Measurements from ENCODE around the gene PSRC1. TPM values are rescaled to one million over a fixed set of nuclear protein-coding genes. Genes with fewer than 3 reads are reported as not detected.
"Not testable (repeated sequence)": the region's sequence is repeated elsewhere in the genome, so short reads cannot be mapped to it uniquely, and the experiment has no call there.

PSRC1 gene
- 24.5 and 39.4 TPM in 2 replicates for total RNA-seq (2014; rRNA removed; shearing (Covaris generic))

DNA sequence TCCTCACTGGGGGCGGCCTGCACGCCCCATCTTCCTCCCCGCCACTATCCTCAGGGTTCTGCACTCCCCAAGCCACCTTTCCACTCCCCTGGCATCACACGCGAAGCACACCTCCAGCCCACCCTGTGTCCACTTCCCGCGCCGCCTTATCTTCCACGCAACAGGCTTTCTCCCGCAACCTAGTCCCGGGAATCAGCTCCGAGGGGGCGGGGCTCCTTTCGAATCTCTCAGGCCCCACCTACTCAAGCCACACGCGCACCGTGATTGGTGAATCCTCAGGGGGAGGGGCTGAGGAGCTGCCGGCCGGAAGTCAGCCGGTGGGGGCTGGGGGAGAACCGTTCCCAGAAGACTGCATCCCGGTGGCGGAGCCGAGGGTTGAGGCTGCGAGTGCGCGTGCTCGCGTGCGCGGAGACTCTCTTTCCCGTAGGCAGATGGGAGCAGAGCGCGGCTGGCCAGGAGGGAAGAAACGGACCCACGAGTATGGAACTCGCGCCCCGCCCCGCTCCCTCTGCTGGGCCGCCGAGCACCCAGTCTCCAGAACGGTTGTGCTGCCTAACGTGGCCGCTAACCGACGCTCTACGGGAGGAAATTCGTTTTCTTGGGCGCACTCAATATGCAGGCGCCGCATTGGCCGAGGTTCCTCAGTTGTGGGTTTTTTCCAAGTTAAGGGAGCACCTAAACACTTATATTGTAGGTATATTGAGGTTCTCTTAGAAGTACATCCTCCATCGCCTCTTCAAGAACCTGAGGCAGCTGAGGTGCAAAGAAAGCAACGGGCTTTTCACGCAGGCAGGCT, at the start of gene PSRC1:
PSRC1 (minus strand) TSS at position 194 of the 796 bp plus-strand sequence.
- peak; percentile 94 for DNase-seq (ENCODE audit: low spot score)

DNA sequence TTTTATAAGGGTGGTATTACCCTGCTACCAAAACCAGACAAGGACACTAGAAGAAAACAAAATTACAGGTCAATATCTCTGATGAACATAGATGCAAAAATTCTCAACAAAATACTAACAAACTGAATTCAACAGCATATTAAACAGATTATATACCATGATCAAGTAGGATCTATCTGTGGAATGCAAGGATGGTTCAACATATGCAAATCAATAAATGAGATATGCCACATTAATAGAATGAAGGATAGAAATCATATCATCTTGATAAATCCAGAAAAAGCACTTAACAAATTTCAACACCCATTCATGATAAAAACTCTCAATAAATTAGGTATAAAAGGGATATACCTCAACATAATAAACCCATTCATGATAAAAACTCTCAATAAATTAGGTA, 48.2 kb upstream of the PSRC1 start:
- no peak for DNase-seq (ENCODE audit: low spot score)

DNA sequence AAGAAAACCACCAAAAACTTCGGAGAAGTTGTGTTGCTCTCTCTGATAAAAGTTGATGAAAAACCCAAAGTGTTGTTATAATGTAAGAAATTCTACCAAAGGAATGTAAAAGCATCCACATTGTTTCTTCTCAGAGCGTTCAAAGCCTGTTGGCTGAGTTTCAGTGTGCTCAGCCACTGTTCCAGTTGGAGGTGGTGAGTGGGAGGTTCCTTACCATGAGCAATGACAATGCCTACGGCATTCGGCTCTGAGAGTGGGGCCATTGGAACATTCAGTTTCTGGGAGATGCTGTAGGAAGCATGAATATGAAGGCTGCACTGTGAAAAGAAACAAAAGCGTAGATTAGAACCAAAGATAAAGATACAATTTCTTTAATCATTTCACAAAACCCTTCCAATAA, 44.3 kb upstream of the PSRC1 start:
- no peak for DNase-seq (ENCODE audit: low spot score)

DNA sequence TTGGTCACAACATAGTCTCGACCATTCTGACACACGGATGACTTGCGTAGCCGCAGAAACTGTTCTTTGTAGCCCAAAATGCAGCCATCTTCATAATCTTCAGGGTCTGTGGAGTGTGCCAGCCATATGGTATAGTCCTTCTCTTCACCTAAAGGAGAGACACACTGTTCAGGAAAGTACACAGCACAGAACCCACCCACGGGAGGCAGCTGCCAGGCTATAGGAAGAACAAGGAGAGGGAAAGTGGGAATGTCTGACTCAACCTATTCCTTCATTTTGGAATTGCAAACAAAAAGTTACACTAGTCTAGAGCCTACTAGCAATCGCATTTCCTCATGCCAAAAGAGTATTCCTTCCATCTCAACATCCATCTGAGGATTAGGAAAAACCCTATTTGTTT, 40.0 kb upstream of the PSRC1 start:
- no peak for DNase-seq (ENCODE audit: low spot score)

DNA sequence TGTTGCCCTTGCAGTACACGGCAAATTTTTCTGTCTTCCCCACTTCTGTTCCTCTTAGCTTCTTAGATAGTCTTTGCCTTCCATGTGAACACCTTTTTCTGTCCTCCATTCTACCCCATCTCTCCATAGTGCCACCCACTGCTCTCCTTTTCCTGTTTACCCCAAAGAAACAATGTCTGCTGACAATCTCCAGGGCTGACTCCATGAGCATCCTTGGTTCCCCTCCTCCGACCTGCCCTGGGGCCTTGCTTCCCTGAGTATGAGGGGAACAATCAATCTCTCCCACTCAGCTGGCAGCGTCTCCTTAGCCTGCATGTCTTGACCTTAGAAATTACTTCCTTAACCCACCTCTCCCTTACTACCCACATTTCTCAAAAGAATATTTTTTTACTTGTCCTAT, 36.2 kb upstream of the PSRC1 start:
- no peak for DNase-seq (ENCODE audit: low spot score)

DNA sequence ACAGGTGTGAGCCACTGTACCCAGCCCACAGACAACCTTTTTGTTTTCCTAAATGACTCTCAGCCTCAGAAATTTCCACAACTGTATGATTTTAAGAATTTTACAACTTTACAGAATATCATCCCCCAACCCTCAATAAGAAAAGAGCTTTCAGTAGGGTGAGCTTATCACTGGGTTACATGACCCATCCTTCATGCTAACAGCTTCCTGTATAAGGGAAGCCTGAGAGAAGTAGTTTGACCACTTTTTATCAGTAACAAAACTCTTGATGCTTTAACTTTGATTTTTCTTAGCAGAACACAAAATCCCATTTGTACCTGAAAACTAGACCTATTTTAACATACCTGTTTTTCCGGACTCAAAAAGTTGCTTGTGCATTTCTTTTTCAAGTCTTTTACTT, 33.6 kb upstream of the PSRC1 start:
- no peak for DNase-seq (ENCODE audit: low spot score)

DNA sequence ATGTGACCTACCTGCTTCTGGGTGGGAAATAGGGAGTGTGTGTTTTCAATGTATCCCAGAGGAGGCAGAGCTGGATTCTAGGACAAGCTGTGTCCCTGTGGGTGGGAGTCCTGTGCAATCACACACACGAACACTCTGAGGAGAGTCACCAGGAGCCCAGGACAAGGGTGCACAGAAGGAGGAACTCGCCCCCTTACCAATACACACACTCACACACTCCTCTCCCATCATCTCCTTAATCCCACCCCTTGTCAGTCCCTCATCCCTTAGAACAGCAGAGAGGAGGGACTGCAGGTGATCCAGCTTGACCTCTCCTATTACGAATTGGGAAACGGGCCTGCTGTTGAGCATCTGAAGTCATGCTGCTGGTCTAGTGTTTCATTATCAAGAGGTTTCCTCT, 32.3 kb upstream of the PSRC1 start:
- DNase-seq (ENCODE audit: low spot score) = no peak

DNA sequence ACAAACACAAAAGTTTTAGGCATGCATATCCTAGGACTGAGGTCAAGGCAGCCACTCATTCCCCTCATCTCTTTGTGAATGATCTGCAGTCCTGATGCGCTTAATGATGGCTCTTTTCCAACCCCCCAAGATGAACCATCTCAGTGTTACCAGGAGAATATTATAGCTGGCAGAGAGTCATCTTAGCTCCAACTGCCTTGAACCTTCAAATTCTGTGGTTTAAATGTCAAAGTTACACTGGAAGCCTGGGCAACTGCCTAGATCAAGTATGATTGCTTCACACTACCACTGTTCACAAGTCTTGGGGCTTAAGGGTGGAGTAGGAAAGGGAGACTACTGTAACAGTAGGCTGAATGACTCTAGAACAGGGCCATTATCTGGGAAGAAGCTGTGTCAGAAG, 31.9 kb upstream of the PSRC1 start:
- DNase-seq (ENCODE audit: low spot score) = no peak

DNA sequence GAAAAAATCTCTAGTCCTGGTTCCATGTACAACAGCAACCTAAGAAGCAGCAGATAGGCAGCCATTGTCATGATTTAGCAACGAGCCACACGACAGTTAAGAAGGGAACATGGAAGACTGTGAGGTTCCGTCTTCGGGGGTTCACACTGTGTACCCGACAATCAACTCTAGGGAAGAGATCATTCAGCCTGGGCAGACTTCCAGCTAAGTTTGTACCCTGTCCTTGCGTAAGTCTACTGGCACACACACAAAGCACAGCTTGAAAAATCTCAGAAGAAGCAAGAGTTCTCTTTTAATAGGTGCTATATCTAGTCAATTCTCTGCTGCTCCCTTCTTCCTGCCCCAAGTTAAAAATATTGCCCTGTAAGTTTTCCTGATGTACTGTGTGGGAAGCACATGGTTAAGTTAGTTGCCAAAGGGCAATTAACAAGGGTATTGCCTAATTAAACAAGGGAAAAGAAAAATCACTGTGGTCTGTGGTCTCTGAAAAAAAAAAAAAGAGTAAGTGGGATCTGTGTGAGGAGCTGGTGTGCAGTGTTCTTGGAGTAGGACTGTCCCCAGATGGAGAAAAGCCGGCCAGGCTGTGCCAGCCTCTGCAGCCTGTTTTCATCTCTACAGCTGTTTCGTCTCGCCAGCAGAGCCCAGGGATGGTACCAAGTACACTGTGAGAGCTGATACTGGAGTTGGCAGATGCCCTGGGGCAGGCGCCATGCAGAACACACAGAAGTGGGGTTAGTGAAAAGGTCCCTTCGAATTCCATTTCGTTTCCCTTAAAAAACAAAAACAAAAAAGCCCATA, 30.2 kb upstream of the PSRC1 start:
- DNase-seq (ENCODE audit: low spot score) = no peak

DNA sequence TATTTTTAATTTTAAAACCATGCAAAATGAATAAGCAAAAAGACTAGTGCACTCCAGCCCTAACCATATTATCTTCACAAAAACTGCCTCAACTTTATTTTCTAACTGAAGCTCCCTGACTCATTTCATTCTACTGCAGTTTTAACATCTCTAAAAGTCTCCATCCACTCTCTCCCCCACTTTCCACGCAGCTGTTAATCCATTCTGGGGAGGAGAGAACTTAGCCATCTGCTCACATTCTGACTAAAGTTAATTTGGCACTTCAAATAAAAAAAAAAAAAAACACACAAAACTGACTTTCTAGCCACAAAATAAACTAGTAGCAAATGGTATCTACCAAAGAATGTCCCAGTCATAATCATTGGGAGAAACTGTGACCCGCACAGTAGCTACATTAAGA, 29.3 kb upstream of the PSRC1 start:
- DNase-seq (ENCODE audit: low spot score) = no peak

DNA sequence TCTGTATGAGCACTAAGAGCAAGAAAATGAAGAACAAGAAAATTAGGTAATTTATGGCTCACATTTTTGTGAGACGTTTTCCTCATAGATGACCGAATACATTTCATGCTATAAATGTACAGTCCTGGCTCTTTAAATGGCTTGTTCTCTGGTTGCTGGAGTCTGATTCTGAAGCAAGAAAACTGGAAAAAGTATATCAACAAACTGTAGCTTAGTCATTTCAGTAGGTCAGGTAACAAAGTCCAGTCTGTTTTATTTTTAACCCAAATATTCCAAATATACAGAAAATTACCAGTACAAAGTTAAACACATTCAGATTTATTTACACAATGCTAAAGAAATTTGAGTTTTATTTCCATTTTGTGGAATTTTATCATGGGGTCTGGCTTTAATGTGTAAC, 26.4 kb upstream of the PSRC1 start:
- no peak for DNase-seq (ENCODE audit: low spot score)

DNA sequence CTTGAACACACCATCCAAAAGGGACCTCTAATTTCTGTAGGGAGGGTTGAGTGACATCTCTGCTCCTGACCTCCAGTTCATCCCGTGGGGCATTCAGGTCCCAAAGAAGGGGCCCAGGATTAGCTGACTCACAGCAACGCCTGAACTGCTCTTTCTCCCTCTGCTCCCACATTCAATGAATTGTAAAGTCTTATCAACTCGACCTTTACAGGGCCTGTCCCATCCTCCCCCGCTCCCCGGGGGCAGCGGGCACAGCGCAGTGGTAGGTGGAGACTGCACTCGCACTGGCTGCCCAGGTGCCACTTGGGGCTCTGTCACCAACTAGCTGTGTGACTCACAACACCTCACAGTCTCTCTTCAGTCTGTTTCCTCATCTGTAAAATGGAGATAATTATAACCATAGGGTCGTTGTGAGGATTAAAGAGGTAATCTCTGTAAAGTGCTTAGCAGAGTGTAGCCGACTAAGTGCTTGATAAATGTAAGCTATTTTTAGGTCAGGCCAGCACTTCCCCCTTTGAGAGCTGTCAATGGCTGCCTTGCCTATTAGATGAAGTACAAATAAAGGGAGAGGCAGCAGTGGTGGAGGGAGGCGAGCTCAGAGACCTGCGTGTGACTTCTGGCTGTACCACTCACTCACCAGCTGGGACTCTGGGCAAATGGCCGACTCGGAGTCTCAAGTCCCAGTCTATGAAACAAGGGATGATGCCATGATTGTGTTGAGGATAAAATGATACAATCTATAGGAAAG, 24.5 kb upstream of the PSRC1 start:
- no peak for DNase-seq (ENCODE audit: low spot score)

DNA sequence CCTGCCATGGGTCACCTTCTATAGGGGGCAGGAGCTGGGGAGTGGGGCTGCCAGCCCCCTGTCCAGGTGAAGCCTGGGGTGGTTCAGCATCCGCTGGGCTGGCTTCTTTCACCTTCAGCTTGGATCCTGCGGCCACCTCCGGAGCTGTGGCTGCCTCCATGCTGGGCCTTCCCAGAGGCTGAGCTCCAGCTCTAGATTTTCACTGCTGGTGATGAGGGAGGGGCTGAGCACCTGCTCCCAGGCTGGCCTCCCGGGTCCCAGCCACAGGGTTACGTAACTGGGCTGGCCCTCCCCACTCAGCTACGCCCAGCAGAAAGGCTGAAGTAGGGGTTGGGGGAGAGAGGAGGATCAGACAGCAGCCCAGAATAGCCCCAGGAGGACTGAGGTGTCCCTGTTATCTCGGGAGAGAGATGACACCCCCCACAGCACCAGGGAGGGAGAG, 23.9 kb upstream of the PSRC1 start, which contains the start of gene MYBPHL:
MYBPHL (minus strand) TSS at position 180 of the 442 bp plus-strand sequence; CDS start at position 160, 20 bp downstream.
- DNase-seq (ENCODE audit: low spot score) = no peak

DNA sequence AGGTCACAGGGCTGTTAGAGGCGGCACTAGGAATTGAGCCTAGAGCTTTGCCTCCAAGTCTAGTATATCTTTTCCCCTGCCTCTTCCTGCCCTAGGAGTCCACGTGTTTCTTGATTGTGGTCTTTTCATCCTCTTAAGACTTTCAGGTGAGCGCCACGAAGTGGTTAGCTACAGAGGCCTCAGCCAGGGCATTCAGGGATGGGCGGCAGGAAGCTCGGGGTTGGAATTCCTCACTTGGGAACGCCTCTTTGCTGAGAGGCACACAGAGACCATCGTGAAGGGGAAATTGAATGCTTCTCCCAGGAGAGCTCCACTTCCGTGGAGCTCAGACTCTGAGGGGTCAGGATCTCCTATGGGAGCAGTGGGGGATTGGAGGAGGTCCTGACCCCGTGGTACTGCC, 23.0 kb upstream of the PSRC1 start:
- DNase-seq (ENCODE audit: low spot score) = not testable (repeated sequence)

DNA sequence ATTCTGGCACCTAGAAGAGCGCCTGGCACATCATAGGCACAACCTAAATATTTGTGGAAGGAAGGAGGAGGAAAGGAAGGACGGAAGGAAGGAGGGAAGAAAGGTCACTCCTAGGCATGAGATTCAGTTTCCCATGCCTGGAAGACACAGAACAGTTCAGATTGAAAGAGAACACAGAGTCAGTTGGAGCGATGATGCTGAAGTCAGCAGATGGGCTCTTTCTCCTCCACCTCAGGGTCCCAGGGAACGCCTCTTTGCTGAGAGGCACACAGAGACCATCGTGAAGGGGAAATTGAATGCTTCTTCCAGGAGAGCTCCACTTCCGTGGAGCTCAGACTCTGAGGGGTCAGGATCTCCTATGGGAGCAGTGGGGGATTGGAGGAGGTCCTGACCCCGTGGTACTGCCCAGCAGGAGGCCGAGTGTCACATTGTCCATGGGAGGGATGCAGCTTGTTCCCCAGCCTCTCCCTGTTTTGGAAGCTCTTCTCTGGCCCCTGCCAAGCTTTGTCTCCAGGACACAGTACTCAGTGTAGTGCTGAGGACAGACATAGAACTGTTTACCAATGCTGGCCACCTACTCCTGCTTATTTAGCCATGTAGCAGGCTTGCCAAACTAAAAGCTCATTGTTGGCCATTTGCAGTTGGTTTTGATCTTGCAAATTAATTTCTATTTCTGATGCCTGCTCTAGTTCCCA, 21.4 kb upstream of the PSRC1 start:
- no peak for DNase-seq (ENCODE audit: low spot score)

DNA sequence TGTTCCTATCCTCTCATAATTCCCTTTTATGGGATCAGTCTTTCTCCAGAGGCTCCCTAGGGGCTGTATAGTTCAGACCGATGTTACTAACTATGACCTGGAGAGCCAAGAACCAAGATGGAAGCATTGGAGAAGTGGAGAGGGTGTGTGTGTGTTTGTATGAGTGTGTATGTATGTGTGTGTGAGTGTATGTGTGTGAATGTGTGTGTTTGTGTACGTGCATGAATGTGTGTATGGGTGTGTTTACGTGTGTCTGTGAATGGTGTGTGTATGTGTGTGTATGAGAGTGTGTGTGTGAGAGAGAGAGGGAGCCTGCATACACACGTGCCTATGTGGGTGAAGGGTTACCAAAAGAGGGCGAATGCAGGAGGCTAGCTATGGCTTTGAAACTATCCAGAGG, 18.9 kb upstream of the PSRC1 start:
- no peak for DNase-seq (ENCODE audit: low spot score)

DNA sequence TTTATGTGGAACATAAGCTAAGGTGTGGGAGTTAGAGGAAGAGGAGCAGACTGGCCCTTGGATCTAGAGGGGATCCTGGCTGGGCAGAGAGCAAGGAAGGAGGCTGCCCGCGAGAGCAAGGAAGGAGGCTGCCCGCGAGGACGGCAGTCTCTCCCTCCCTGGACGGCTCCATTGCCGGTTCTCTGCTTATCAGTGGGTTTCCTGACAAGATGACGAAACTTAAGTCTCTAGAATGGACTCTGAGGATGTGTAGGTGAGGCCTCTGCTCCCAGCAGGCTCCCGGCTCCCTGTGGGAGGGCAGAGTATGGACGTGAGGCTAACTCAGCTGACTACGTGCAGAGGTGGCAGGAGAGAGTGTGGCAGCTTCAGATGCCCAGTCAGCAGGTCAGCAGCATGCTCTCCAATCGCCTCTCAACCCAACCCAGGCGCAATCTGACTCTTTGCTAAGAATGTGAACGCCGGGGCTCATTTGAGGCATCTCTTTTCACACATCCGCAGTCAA, 17.8 kb upstream of the PSRC1 start:
- no peak for DNase-seq (ENCODE audit: low spot score)

DNA sequence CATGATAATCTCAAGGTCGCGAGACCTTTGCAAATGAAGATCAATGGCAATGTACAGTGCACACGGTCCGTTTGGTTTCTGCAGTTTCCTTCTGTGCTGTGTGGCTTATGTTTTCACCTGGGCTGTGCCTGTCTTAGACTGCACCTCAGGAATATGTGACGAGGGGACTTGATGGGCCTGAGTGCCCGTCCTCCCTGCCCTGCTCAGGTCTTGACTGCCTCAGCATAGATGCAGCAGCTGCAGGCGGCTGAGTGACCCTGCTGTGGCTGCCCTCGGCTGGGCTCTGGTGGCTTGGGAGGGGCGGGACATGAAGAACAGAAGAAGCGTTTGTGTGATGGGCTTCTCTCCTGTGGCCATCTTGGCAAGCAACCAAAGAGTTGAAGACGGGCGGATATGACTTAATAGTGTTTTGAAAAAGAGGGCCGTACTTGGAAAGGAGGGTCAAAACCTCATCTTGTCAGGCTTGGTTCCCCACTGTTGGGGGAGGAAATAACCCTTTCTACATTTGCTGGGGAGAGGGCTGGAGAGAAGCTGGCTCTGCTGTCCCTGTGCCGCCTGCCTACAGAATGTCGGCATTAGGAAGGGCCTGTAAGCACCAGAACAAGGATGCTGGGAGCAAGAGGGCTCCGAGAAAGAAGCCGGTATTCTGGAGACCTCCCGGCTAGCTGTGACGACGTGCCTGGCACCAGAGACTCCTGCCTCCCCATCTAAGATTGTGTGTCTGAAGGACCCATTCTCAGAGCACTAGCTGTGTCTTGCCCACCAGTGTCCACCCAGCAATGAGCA, 16.8 kb upstream of the PSRC1 start:
- peak; percentile 33 for DNase-seq (ENCODE audit: low spot score)

DNA sequence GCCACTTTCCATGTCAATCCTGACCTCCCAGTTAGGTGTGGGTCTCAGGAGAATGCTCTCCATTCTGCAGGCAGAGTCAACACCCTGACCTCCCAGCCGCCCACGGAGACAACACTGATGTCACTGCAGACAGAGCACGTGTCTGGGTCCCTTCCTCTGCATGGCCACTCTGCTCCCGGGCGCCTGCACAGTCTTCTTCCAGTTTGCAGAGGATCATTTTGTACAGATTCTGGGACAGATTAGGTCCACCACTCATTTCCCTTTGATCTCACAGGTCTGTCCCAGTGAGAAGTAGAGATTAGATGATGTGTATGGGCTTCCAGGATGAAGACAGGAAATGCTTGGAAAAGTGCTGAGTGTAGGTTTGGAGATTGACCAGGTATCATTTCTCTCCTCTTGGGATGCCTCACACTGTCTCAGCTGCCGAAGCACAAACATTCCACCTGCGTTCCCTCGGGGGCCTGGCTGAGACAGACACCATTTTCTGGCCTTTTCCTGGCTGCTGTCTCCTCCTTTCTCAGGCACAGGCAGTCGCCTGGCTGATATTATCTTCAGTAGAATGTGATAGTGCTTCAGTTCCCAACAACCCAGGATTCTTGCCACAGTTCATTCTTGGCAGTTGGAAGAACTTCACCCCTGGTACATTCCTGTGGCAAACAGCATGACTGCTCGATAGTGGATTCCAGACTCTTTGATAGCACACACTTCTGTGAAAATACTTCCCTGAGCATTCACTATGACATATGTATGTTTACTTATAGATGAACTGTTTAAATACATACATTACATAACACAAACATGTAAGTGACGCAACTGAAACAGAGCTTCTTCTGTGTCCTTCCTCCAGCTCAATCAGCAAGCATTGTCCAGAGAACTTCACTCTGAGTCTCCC, 16.0 kb upstream of the PSRC1 start:
- DNase-seq (ENCODE audit: low spot score) = peak; percentile 69

DNA sequence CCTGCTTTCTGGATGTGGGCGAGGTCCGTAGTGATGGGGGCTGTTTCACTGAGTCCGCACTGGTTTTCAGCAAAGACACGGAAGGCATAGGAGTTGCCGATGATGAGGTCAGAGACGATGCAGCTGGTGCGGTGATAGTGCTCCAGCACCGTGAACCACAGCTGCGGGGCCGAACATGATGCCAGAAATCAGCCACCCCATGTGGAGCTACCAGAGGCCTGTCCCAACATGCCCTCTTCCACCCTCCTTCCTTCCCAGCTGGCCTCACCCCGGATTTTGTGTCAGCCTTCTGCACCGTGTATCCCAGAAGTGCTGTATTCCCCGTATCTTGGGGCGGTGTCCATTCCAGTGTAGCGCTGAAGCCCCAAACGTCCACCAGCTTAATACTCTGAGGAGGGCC, 13.8 kb upstream of the PSRC1 start:
- no peak for DNase-seq (ENCODE audit: low spot score)
